Suprapubic skin (tissue), 3 donors: ENCODE measurements around the gene CABP4.

Source experiments
- CTCF ChIP-seq, 2 donors: fragments of 200-600 bp in 1 of 2; fragments of 450-650 bp in 1 of 2; sonication (generic) in 1 of 2; IDR thresholded peaks; one replicate each; pipeline ENCODE4 v1.5.1; 2016 to 2019; ENCODE audit warnings: antibody characterized with exemption in 2 of 2, mild to moderate bottlenecking in 1 of 2, moderate library complexity in 1 of 2
- POLR2AphosphoS5 ChIP-seq, 3 donors: sonication (generic); formaldehyde crosslinking; IDR thresholded peaks; one replicate each; pipeline ENCODE4 v1.6.1; 2017; ENCODE audit warnings: antibody characterized with exemption in 3 of 3

- TF ChIP-seq CTCF (IDR thresholded peaks at IDR 0.05) = no peak
- TF ChIP-seq POLR2AphosphoS5 (IDR thresholded peaks at IDR 0.05) = no peak
Observed at GRCh38 chr11:67429722-67430121, 25.4 kb upstream of the CABP4 start.
